ENCODE measurements around the gene STK11.

DNA sequence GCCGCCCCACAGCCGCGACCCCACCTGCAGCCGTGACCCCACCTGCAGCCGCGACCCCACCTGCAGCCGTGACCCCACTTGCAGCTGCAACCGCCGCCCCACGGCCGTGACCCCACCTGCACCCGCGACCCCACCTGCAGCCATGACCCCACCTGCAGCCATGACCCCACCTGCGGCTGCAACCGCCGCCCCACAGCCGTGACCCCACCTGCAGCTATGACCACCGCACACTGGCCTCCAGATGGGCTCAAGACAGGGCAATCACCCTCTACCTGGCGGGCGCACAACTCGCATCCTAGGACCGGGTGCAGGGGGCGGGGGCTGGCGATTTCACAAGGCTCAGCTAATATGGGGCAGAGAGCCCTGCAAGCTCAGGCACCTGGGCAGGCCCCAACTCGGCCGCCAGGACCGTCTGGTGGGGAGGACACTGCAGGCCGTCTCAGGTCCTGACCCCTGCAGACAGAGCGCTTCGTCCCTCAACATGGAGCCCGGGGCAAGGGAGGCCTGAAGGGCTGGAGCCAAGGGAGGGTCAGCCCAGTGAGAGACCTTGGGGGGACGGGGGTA, 46.6 kb upstream of the STK11 start:
- TF ChIP-seq POLR2A (IDR thresholded peaks at IDR 0.05) = no peak
- TF ChIP-seq, protein P1, sequence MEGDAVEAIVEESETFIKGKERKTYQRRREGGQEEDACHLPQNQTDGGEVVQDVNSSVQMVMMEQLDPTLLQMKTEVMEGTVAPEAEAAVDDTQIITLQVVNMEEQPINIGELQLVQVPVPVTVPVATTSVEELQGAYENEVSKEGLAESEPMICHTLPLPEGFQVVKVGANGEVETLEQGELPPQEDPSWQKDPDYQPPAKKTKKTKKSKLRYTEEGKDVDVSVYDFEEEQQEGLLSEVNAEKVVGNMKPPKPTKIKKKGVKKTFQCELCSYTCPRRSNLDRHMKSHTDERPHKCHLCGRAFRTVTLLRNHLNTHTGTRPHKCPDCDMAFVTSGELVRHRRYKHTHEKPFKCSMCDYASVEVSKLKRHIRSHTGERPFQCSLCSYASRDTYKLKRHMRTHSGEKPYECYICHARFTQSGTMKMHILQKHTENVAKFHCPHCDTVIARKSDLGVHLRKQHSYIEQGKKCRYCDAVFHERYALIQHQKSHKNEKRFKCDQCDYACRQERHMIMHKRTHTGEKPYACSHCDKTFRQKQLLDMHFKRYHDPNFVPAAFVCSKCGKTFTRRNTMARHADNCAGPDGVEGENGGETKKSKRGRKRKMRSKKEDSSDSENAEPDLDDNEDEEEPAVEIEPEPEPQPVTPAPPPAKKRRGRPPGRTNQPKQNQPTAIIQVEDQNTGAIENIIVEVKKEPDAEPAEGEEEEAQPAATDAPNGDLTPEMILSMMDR (IDR thresholded peaks at IDR 0.05) = no peak

Data from body of pancreas (tissue), 4 donors.